ENCODE results near the gene MOB1A. TPM values are rescaled to one million over a fixed set of nuclear protein-coding genes. Genes with fewer than 3 reads are reported as not detected.

Gene MOB1A
- total and polyA plus RNA-seq, 2 of the 13 experiments (the other 11 are each of a cell fraction or from before 2014, with no cell fraction given): 48.2 to 139 TPM

- 0 out of 2 replicates have a peak, but pooled peaks have one; percentile 20 for TF ChIP-seq PRDM4 (CRISPR knock-in tag; IDR thresholded peaks at IDR 0.05; ENCODE audit: borderline replicate concordance)
- peak; percentile 57; the same call in 1 of the 2 replicates for TF ChIP-seq HNF1B (CRISPR knock-in tag; IDR thresholded peaks at IDR 0.05)
- no peak for TF ChIP-seq MTA3 (CRISPR knock-in tag; IDR thresholded peaks at IDR 0.05)
- TF ChIP-seq KMT2B (CRISPR knock-in tag; IDR thresholded peaks at IDR 0.05): peak; percentile 88
- peak; percentile 80 for TF ChIP-seq ZNF205 (CRISPR knock-in tag; IDR thresholded peaks at IDR 0.05)
- peak; percentile 86 for TF ChIP-seq POGZ (CRISPR knock-in tag; IDR thresholded peaks at IDR 0.05)
- TF ChIP-seq GPN1 (CRISPR knock-in tag; IDR thresholded peaks at IDR 0.05; ENCODE audit: borderline replicate concordance): no peak
- TF ChIP-seq ELF4 (CRISPR knock-in tag; IDR thresholded peaks at IDR 0.05; ENCODE audit: borderline replicate concordance): peak; percentile 88; the same call in 1 of the 2 replicates
- no peak for TF ChIP-seq MEIS1 (CRISPR knock-in tag; IDR thresholded peaks at IDR 0.05; ENCODE audit: borderline replicate concordance)
- TF ChIP-seq DMAP1 (CRISPR knock-in tag; IDR thresholded peaks at IDR 0.05): peak; percentile 82; the same call in 1 of the 2 replicates
- no peak for TF ChIP-seq ZKSCAN5 (CRISPR knock-in tag; IDR thresholded peaks at IDR 0.05)
- TF ChIP-seq ZNF678 (CRISPR knock-in tag; IDR thresholded peaks at IDR 0.05): peak; percentile 37; the same call in 1 of the 2 replicates
- peak; percentile 65; the same call in 1 of the 2 replicates for TF ChIP-seq GMEB1 (CRISPR knock-in tag; IDR thresholded peaks at IDR 0.05; ENCODE audit: borderline replicate concordance)
- TF ChIP-seq ZNF574 (CRISPR knock-in tag; IDR thresholded peaks at IDR 0.05): peak; percentile 80
- peak; percentile 79; the same call in 1 of the 2 replicates for TF ChIP-seq MTERF4 (CRISPR knock-in tag; IDR thresholded peaks at IDR 0.05)
- peak; percentile 89 for TF ChIP-seq MXD3 (CRISPR knock-in tag; IDR thresholded peaks at IDR 0.05)
- peak; percentile 95 for TF ChIP-seq SAP130 (CRISPR knock-in tag; IDR thresholded peaks at IDR 0.05; ENCODE audit: low read depth)
- peak; percentile 83 for TF ChIP-seq YEATS2 (CRISPR knock-in tag; IDR thresholded peaks at IDR 0.05; ENCODE audit: borderline replicate concordance)
Observed at GRCh38 chr2:74178211-74179062, at the start of gene MOB1A (continued).
